Uterus (tissue), 4 donors: ENCODE results near the gene NIBAN1. TPM values are rescaled to one million over a fixed set of nuclear protein-coding genes. Genes with fewer than 3 reads are reported as not detected.

ENCODE experiments used
- DNase-seq, 2 donors: peaks; one replicate each; pipeline ENCODE4 v3.0.0-alpha.2; 2019 to 2020
- H3K27ac ChIP-seq, 2 donors: fragments of 200-600 bp; sonication (generic); 1 replicate in 1 of 2; 2 replicates in 1 of 2; pipeline ENCODE4 v1.5.1; 2016 to 2018
- H3K27me3 ChIP-seq, 2 donors: fragments of 200-600 bp; sonication (generic); one replicate each; pipeline ENCODE4 v1.5.1; 2018 to 2019; ENCODE audit warnings: control low read depth in 1 of 2
- H3K36me3 ChIP-seq, 2 donors: fragments of 200-600 bp; sonication (generic); one replicate each; pipeline ENCODE4 v1.5.1; 2019; ENCODE audit warnings: control low read depth in 1 of 2
- H3K4me1 ChIP-seq, 2 donors: fragments of 200-600 bp; sonication (generic); one replicate each; pipeline ENCODE4 v1.5.1; 2018 to 2019; ENCODE audit warnings: control low read depth in 1 of 2
- H3K4me3 ChIP-seq, 2 donors: fragments of 200-600 bp; sonication (generic); 1 replicate in 1 of 2; 2 replicates in 1 of 2; pipeline ENCODE4 v1.5.1; 2018 to 2019; ENCODE audit warnings: mild to moderate bottlenecking in 1 of 2
- H3K9me3 ChIP-seq, 2 donors: fragments of 200-600 bp; sonication (generic); one replicate each; pipeline ENCODE4 v1.5.1; 2019; ENCODE audit warnings: control low read depth in 1 of 2
- POLR2A ChIP-seq, 2 donors: fragments of 450-650 bp; IDR thresholded peaks; one replicate each; pipeline ENCODE4 v1.6.1; 2016; ENCODE audit warnings: antibody characterized with exemption in 2 of 2, mild to moderate bottlenecking in 1 of 2, moderate library complexity in 1 of 2
- intact Hi-C: fragments of 100-400 bp; cut with DNase I; formaldehyde crosslinking; loops from one replicate; pipeline ENCODE4 v1.15.1; 2023; ENCODE audit warnings: low total_unique reads
- total RNA-seq, 4 donors: library from RNA; depleted of rRNA in 3 of 4; stranded (reverse); fragments of >200 nt in 3 of 4; gene quantifications; one replicate each; pipeline versions ENCODE4 v1.1.0 to v1.2.4, GENCODE V29; 2014 to 2023
- TF ChIP-seq, protein P1 (sequence below), 4 experiments: fragments of 200-600 bp in 2 of 4; fragments of 450-650 bp in 2 of 4; sonication (generic) in 2 of 4; IDR thresholded peaks; one replicate each; pipeline ENCODE4 v1.5.1; 2016 to 2019; ENCODE audit warnings: antibody characterized with exemption in 4 of 4, mild to moderate bottlenecking in 2 of 4, moderate library complexity in 1 of 4
- donor health status: DM: yes; HTN: yes; CAD: no.

The NIBAN1 gene
- total RNA-seq, 4 donors from 2014 or later: 27.2 to 46.4 (median 32.5) TPM

- Histone ChIP-seq H3K4me3 (no peak overlapping the region), H3K36me3 (no peaks in the 10 kb centered on the region), H3K9me3 (no peaks in the 10 kb centered on the region), H3K27ac (peak overlapping the region; percentile 23 to 65), H3K27me3 (no peaks in the 10 kb centered on the region), H3K4me1 (no peaks in the 10 kb centered on the region)
- DNase-seq: no peak
- no peak for TF ChIP-seq POLR2A (IDR thresholded peaks at IDR 0.05)
- TF ChIP-seq, protein P1, sequence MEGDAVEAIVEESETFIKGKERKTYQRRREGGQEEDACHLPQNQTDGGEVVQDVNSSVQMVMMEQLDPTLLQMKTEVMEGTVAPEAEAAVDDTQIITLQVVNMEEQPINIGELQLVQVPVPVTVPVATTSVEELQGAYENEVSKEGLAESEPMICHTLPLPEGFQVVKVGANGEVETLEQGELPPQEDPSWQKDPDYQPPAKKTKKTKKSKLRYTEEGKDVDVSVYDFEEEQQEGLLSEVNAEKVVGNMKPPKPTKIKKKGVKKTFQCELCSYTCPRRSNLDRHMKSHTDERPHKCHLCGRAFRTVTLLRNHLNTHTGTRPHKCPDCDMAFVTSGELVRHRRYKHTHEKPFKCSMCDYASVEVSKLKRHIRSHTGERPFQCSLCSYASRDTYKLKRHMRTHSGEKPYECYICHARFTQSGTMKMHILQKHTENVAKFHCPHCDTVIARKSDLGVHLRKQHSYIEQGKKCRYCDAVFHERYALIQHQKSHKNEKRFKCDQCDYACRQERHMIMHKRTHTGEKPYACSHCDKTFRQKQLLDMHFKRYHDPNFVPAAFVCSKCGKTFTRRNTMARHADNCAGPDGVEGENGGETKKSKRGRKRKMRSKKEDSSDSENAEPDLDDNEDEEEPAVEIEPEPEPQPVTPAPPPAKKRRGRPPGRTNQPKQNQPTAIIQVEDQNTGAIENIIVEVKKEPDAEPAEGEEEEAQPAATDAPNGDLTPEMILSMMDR (IDR thresholded peaks at IDR 0.05): no peak
- intact Hi-C loops: no loop called here
Measured at GRCh38 chr1:184945678-184946412, 28.5 kb downstream of the NIBAN1 start.

DNA sequence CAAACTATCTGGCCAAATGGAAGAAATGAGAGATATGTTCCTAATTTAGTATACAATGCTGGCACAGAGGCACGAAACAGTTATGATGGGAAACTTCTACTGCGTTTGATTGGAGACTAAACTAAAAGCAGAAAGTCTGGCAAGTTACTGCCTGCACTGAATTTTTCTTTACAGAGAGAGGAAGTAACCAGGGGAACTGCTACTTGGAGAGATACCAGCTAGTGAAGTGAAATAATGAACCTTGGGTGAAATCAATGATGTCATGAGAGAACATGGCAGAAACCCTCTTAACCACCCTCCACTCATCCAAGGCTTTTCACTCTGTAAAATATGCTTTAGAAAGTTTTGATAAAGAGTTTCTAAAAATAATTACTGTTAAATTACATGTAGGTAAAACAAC, 29.3 kb downstream of the NIBAN1 start:
- Histone ChIP-seq H3K36me3 (no peaks in the 10 kb centered on the region), H3K27me3 (no peaks in the 10 kb centered on the region), H3K27ac (peak overlapping the region; percentile 23 to 65), H3K9me3 (no peaks in the 10 kb centered on the region), H3K4me3 (no peak overlapping the region), H3K4me1 (no peaks in the 10 kb centered on the region)
- no peak for TF ChIP-seq POLR2A (IDR thresholded peaks at IDR 0.05)
- TF ChIP-seq, protein P1 (IDR thresholded peaks at IDR 0.05): no peak
- DNase-seq: no peak
- intact Hi-C loops: no loop called here

DNA sequence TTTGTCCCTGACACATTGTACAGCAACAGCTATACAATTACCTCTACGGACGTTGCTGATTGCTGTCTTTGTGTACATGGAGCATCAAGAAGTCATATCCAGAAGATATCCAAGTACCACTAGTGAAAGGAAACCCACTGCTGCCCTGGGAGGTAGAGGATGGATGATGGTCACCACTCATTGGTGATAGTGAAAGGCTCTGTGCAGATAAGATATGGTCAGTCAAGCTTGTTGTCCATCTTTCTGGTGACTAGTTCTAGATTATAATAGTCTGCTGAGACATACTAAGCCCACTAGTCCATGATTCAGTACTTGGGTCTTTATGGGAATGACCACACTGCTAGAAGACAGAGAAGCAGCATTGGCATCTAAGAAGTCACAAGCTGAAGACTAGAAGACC, 30.3 kb downstream of the NIBAN1 start:
- TF ChIP-seq POLR2A (IDR thresholded peaks at IDR 0.05): no peak
- TF ChIP-seq, protein P1 (IDR thresholded peaks at IDR 0.05): no peak
- H3K36me3 ChIP-seq: no peaks in the 10 kb centered on the region
- no peak overlapping the region for H3K4me3 ChIP-seq
- H3K4me1 ChIP-seq: no peaks in the 10 kb centered on the region
- no peak overlapping the region for H3K27ac ChIP-seq
- no peaks in the 10 kb centered on the region for H3K27me3 ChIP-seq
- H3K9me3 ChIP-seq: no peaks in the 10 kb centered on the region
- no peak for DNase-seq
- intact Hi-C loops: no loop called here

DNA sequence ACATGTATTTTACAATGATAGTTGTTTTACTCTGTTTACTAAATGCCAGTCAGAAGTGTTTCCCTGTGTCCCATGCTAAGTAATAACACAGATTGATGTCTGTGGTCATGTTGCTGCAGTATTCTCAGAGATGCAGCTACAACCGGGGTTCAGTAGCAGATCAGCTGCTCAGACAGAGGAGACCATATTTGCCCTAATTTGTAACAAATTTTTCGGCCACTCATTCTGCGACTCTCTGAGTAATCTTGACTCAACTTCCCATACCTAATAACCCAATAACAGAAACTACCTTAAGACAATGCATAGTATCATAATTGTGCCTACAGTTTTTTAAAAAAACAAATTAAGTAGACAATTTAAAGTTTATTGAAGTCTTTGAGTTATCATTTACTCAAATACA, 32.6 kb downstream of the NIBAN1 start:
- intact Hi-C loops: no loop called here
- Histone ChIP-seq H3K27ac (no peak overlapping the region), H3K4me1 (no peaks in the 10 kb centered on the region), H3K27me3 (no peaks in the 10 kb centered on the region), H3K36me3 (no peaks in the 10 kb centered on the region), H3K4me3 (no peak overlapping the region), H3K9me3 (no peaks in the 10 kb centered on the region)
- TF ChIP-seq, protein P1 (IDR thresholded peaks at IDR 0.05): no peak
- TF ChIP-seq POLR2A (IDR thresholded peaks at IDR 0.05): no peak
- DNase-seq: no peak

DNA sequence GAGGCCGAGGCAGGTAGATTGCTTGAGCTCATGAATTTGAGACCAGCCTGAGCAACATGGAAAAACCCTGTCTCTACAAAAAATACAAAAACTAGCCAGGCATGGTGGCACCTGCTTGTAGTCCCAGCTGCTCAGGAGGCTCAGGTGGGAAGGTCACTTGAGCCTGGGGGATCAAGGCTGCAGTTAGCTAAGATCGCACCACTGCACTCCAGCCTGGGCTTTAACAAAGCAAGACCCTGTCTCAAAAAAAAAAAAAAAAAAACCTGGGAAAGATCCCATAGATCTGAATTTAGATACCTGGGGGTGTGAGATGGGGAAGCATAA, 32.9 kb downstream of the NIBAN1 start:
- H3K4me3 ChIP-seq: no peak overlapping the region
- no peaks in the 10 kb centered on the region for H3K27me3 ChIP-seq
- H3K36me3 ChIP-seq: no peaks in the 10 kb centered on the region
- TF ChIP-seq, protein P1 (IDR thresholded peaks at IDR 0.05): no peak
- TF ChIP-seq POLR2A (IDR thresholded peaks at IDR 0.05): no peak
- intact Hi-C loops: no loop called here
- H3K9me3 ChIP-seq: no peaks in the 10 kb centered on the region
- DNase-seq: no peak
- no peaks in the 10 kb centered on the region for H3K4me1 ChIP-seq
- H3K27ac ChIP-seq: no peak overlapping the region
